A673 (cell line): ENCODE measurements around the gene P2RY11. TPM values are rescaled to one million over a fixed set of nuclear protein-coding genes. Genes with fewer than 3 reads are reported as not detected.
A peak's percentile ranks its signal among the peaks of the same experiment; 100 is the strongest.

ENCODE experiments used
- Bru-seq: library from RNA; stranded (reverse); fragments of 400-500 nt; gene quantifications from one replicate; lab custom pipeline; 2021; lab: Mats Ljungman, UMichigan
- BruChase-seq, 2 experiments: library from RNA; stranded (reverse); fragments of 400-500 nt; gene quantifications; one replicate each; lab custom pipeline; 2021; lab: Mats Ljungman, UMichigan
- BruUV-seq: library from RNA; stranded (reverse); fragments of 400-500 nt; replicated peaks from 2 replicates; lab custom pipeline; 2021; lab: Mats Ljungman, UMichigan
- CTCF ChIA-PET: fragments of 300-600 bp; sonication (Branson Sonifier 250); formaldehyde crosslinking; loops from one replicate; lab custom pipeline; 2022; ENCODE audit warnings: antibody characterized with exemption; lab: Charles Lee
- POLR2A ChIA-PET: fragments of 300-600 bp; sonication (Branson Sonifier 250); formaldehyde crosslinking; loops from one replicate; lab custom pipeline; 2022; ENCODE audit warnings: antibody characterized with exemption; ENCODE audit not compliant: low non-redundant PET; lab: Charles Lee
- DNase-seq: peaks from one replicate; pipeline ENCODE4 v3.0.0-alpha.2; 2015; ENCODE audit warnings: low spot score
- H3K27ac ChIP-seq: fragments of 200-600 bp; sonication (generic); 2 replicates; pipeline ENCODE4 v1.5.1; 2016; ENCODE audit warnings: mixed run types, low read depth, mild to moderate bottlenecking, mixed read lengths, antibody characterized with exemption, low read length; ENCODE audit not compliant: poor library complexity, severe bottlenecking
- H3K27me3 ChIP-seq: fragments of 200-600 bp; sonication (generic); replicated peaks from 2 replicates; pipeline ENCODE4 v1.6.1; 2017; ENCODE audit warnings: mixed run types, low read depth, mild to moderate bottlenecking, mixed read lengths, antibody characterized with exemption, low read length; ENCODE audit not compliant: insufficient read depth, poor library complexity
- H3K36me3 ChIP-seq: fragments of 200-600 bp; sonication (generic); 2 replicates; pipeline ENCODE4 v1.6.1; 2016; ENCODE audit warnings: mixed run types, mild to moderate bottlenecking, mixed read lengths, antibody characterized with exemption, low read length; ENCODE audit not compliant: insufficient read depth, poor library complexity, severe bottlenecking
- H3K4me1 ChIP-seq: fragments of 200-600 bp; sonication (generic); 2 replicates; pipeline ENCODE4 v1.6.1; 2017; ENCODE audit warnings: mixed run types, mild to moderate bottlenecking, mixed read lengths, antibody characterized with exemption, low read length; ENCODE audit not compliant: insufficient read depth, poor library complexity, severe bottlenecking
- H3K4me3 ChIP-seq: fragments of 200-600 bp; sonication (generic); 2 replicates; pipeline ENCODE4 v1.5.1; 2016; ENCODE audit warnings: low read depth, mixed run types, mild to moderate bottlenecking, mixed read lengths, low read length; ENCODE audit not compliant: poor library complexity, severe bottlenecking
- H3K9me3 ChIP-seq: fragments of 200-600 bp; sonication (generic); 2 replicates; pipeline ENCODE4 v1.6.1; 2016; ENCODE audit warnings: mixed run types, low read depth, mild to moderate bottlenecking, mixed read lengths, antibody characterized with exemption, low read length; ENCODE audit not compliant: poor library complexity, severe bottlenecking
- EZH2 ChIP-seq: fragments of 200-600 bp; sonication (generic); IDR thresholded peaks from 2 replicates; pipeline ENCODE4 v1.6.1; 2017; ENCODE audit warnings: borderline replicate concordance, low read depth, mild to moderate bottlenecking, mixed read lengths, antibody characterized with exemption, low read length; ENCODE audit not compliant: poor library complexity, severe bottlenecking
- intact Hi-C: fragments of 100-400 bp; cut with micrococcal nuclease; formaldehyde crosslinking; loops from one replicate; pipeline ENCODE4 v1.10.0; 2022; ENCODE audit not compliant: unreplicated experiment
- long read RNA-seq: library from polyadenylated mRNA; stranded (forward); transcript quantifications from one replicate; pipeline ENCODE4 v2.0.0, GENCODE V29; 2022
- total RNA-seq: library from RNA; stranded (reverse); gene quantifications from 2 replicates; pipeline ENCODE4 v1.2.3, GENCODE V29; 2021
- TF ChIP-seq, protein P1 (sequence below): fragments of 300-800, 200-600 bp; sonication (generic); conservative IDR thresholded peaks from 2 replicates; pipeline ENCODE4 v1.5.1; 2017; ENCODE audit warnings: low read depth, mild to moderate bottlenecking, antibody characterized with exemption, low read length, moderate library complexity, mixed read lengths

The P2RY11 gene, protein sequence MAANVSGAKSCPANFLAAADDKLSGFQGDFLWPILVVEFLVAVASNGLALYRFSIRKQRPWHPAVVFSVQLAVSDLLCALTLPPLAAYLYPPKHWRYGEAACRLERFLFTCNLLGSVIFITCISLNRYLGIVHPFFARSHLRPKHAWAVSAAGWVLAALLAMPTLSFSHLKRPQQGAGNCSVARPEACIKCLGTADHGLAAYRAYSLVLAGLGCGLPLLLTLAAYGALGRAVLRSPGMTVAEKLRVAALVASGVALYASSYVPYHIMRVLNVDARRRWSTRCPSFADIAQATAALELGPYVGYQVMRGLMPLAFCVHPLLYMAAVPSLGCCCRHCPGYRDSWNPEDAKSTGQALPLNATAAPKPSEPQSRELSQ
- 32.2 and 39.4 TPM in 2 replicates for total RNA-seq
- percentile 74 among the genes with signal in this experiment for Bru-seq, nascent RNA
- percentile 88 among the genes with signal in this experiment for BruChase-seq, experiment 1, labeled RNA remaining after a 2-hour chase
- BruChase-seq, experiment 2, labeled RNA remaining after a 6-hour chase: percentile 97 among the genes with signal in this experiment
- long read RNA-seq, partial matches to known transcripts: 0 of 7 reads
- long read RNA-seq, other reads (novel, unspliced or antisense): 7 of 7 reads

DNA sequence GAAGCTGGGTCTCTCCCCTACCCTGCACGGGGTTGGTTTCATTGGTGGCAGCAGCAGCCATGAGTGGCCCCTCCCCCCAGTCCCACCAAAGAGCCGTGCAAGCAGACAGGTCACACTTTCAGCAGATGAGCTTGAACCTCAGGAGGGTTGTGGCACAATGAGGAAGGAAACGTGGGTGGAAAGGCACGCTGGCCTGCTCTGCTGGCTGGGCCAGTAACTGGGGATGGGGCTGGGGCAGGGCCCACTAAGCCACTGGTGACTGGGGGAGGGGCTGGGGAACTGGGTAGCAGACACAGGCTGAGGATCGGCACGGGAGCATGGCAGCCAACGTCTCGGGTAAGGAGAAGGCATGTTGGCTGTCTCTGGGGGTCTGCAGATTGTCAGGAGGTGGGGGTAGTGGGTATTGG, at the start of gene P2RY11:
P2RY11 (plus strand) TSS at position 289 of the 407 bp plus-strand sequence; CDS start at position 318, 29 bp downstream.
- CTCF ChIA-PET: interaction anchor here (0.7 kb wide), 1 partner anchor 430 kb away, joined by 5 read pairs; no protein-coding TSS in a partner anchor
- POLR2A ChIA-PET: no interaction called here
- no peak within 1 kb of the TSS for H3K4me3 ChIP-seq
- no peaks in the 10 kb centered on the region for H3K9me3 ChIP-seq
- BruUV-seq: no TSS peak
- DNase-seq: no peak
- peak within 1 kb of the TSS; percentile 30 for H3K27ac ChIP-seq
- no peaks in the 10 kb centered on the region for H3K27me3 ChIP-seq
- intact Hi-C loops: loop anchor here (5.0 kb wide), 1 partner anchor 179 kb away; no protein-coding TSS in a partner anchor
- H3K4me1 ChIP-seq: peaks cover 19% of the 10 kb centered on the region
- peaks cover 71% of the 10 kb centered on the region for H3K36me3 ChIP-seq
- no peak for TF ChIP-seq EZH2
- TF ChIP-seq, protein P1, sequence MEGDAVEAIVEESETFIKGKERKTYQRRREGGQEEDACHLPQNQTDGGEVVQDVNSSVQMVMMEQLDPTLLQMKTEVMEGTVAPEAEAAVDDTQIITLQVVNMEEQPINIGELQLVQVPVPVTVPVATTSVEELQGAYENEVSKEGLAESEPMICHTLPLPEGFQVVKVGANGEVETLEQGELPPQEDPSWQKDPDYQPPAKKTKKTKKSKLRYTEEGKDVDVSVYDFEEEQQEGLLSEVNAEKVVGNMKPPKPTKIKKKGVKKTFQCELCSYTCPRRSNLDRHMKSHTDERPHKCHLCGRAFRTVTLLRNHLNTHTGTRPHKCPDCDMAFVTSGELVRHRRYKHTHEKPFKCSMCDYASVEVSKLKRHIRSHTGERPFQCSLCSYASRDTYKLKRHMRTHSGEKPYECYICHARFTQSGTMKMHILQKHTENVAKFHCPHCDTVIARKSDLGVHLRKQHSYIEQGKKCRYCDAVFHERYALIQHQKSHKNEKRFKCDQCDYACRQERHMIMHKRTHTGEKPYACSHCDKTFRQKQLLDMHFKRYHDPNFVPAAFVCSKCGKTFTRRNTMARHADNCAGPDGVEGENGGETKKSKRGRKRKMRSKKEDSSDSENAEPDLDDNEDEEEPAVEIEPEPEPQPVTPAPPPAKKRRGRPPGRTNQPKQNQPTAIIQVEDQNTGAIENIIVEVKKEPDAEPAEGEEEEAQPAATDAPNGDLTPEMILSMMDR: no peak

DNA sequence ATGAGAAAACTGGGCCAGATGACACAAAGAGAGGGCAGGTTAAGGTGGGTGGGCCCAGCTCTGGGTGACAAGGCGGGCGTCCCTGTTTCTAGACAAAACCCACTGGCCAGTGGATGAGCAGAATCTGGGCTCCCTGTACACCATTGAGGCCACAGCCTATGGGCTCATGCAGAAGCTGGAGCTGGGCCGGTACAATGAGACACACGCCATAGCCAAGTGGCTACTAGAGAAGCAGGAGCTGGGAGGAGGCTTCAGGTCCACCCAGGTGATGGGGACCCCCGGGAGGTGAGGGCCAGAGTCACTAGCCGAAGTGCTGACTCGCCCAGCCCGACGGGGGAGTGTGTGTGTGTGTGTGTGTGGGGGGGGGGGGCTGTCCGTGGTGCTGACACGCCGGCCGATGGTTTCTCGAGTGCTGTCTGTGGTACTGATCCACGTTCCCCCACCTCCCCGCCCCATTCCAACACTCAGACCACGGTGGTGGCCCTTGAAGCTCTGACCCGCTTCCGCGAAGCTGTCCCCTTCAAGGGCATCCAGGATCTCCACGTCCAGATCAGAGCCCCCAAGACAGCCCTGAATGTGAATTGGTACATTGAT, 49.7 kb upstream of the P2RY11 start:
- no peak overlapping the region for H3K4me3 ChIP-seq
- BruUV-seq: no TSS peak
- H3K4me1 ChIP-seq: no peaks in the 10 kb centered on the region
- TF ChIP-seq EZH2: no peak
- TF ChIP-seq, protein P1: no peak
- ChIA-PET CTCF (interaction anchor here (0.7 kb wide), 1 partner anchor 1481 kb away, joined by 3 read pairs; no protein-coding TSS in a partner anchor), POLR2A (no interaction called here)
- no peak overlapping the region for H3K27ac ChIP-seq
- H3K27me3 ChIP-seq: peaks cover 4% of the 10 kb centered on the region
- intact Hi-C loops: no loop called here
- H3K36me3 ChIP-seq: no peaks in the 10 kb centered on the region
- H3K9me3 ChIP-seq: no peaks in the 10 kb centered on the region
- DNase-seq: no peak

DNA sequence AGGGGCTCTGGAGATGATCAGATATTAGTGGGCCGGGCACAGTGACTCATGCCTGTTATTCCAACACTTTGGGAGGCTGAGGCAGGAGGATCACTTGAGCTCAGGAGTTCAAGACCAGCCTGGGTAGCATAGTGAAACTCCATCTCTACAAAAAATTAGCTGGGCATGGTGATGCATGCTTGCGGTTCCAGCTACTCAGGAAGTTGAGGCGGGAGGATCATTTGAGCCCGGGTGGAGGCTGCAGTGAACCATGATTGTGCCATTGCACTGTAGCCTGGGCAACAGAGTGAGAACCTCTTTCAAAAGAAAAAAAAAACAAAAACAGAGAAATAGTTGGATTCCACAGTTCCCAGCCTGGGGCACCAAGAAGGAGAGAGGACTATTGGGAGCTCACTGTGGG, 43.3 kb upstream of the P2RY11 start:
- H3K27me3 ChIP-seq: no peaks in the 10 kb centered on the region
- ChIA-PET POLR2A (no interaction called here), CTCF (no interaction called here)
- H3K36me3 ChIP-seq: no peaks in the 10 kb centered on the region
- no peak overlapping the region for H3K27ac ChIP-seq
- no peaks in the 10 kb centered on the region for H3K9me3 ChIP-seq
- TF ChIP-seq EZH2: no peak
- TF ChIP-seq, protein P1: no peak
- H3K4me3 ChIP-seq: no peak overlapping the region
- intact Hi-C loops: no loop called here
- no peaks in the 10 kb centered on the region for H3K4me1 ChIP-seq
- no TSS peak for BruUV-seq
- DNase-seq: no peak
